Astrocyte (in vitro differentiated cells and primary cell): ENCODE data around the gene HSF2.

Experiments
- EZH2 ChIP-seq: IDR thresholded peaks from 2 replicates; pipeline ENCODE4 v1.6.1; 2012; ENCODE audit warnings: mild to moderate bottlenecking, low read length, inconsistent platforms; ENCODE audit not compliant: insufficient read depth
- TF ChIP-seq, protein P1 (sequence below): IDR thresholded peaks from 2 replicates; pipeline ENCODE4 v1.5.1; 2011; ENCODE audit warnings: low read depth, mild to moderate bottlenecking, inconsistent platforms, low read length, moderate library complexity; ENCODE audit not compliant: insufficient read depth

- TF ChIP-seq, protein P1, sequence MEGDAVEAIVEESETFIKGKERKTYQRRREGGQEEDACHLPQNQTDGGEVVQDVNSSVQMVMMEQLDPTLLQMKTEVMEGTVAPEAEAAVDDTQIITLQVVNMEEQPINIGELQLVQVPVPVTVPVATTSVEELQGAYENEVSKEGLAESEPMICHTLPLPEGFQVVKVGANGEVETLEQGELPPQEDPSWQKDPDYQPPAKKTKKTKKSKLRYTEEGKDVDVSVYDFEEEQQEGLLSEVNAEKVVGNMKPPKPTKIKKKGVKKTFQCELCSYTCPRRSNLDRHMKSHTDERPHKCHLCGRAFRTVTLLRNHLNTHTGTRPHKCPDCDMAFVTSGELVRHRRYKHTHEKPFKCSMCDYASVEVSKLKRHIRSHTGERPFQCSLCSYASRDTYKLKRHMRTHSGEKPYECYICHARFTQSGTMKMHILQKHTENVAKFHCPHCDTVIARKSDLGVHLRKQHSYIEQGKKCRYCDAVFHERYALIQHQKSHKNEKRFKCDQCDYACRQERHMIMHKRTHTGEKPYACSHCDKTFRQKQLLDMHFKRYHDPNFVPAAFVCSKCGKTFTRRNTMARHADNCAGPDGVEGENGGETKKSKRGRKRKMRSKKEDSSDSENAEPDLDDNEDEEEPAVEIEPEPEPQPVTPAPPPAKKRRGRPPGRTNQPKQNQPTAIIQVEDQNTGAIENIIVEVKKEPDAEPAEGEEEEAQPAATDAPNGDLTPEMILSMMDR, result no peak
- no peak for TF ChIP-seq EZH2
These were observed 29.9 kb downstream of the HSF2 start for GRCh38 chr6:122429323-122429722.
